Smooth muscle cell (in vitro differentiated cells): Measurements from ENCODE around the gene KRT39. TPM values are rescaled to one million over a fixed set of nuclear protein-coding genes. Genes with fewer than 3 reads are reported as not detected.

Source experiments
- DNase-seq: peaks from one replicate; lab custom pipeline; 2025; ENCODE audit not compliant: unreplicated experiment; lab: John Stamatoyannopoulos, UW
- H2AFZ ChIP-seq: fragments of 200-600 bp; sonication (generic); 2 replicates; pipeline ENCODE4 v1.6.0; 2016; ENCODE audit warnings: antibody characterized with exemption, low read depth, mild to moderate bottlenecking
- H3F3A ChIP-seq: fragments of 200-600 bp; sonication (generic); 2 replicates; pipeline ENCODE4 v1.6.0; 2017; ENCODE audit warnings: antibody characterized with exemption, low read depth
- H3K27ac ChIP-seq: fragments of 200-600 bp; sonication (generic); 2 replicates; pipeline ENCODE4 v1.5.1; 2016; ENCODE audit warnings: low read depth, mild to moderate bottlenecking
- H3K27me3 ChIP-seq: fragments of 200-600 bp; sonication (generic); 2 replicates; pipeline ENCODE4 v1.6.1; 2016; ENCODE audit warnings: low read depth, mild to moderate bottlenecking
- H3K36me3 ChIP-seq: fragments of 200-600 bp; sonication (generic); 2 replicates; pipeline ENCODE4 v1.5.1; 2016; ENCODE audit warnings: low read depth
- H3K4me1 ChIP-seq: fragments of 200-600 bp; sonication (generic); 2 replicates; pipeline ENCODE4 v1.5.1; 2016; ENCODE audit warnings: low read depth
- H3K4me2 ChIP-seq: fragments of 200-600 bp; sonication (generic); 2 replicates; pipeline ENCODE4 v1.6.0; 2016; ENCODE audit warnings: mild to moderate bottlenecking
- H3K4me3 ChIP-seq: fragments of 200-600 bp; sonication (generic); 2 replicates; pipeline ENCODE4 v1.5.1; 2016; ENCODE audit warnings: mild to moderate bottlenecking
- H3K79me2 ChIP-seq: fragments of 200-600 bp; sonication (generic); 2 replicates; pipeline ENCODE4 v1.6.0; 2016; ENCODE audit warnings: low read depth, mild to moderate bottlenecking
- H3K9ac ChIP-seq: fragments of 200-600 bp; sonication (generic); 2 replicates; pipeline ENCODE4 v1.6.0; 2016; ENCODE audit warnings: low read depth
- H3K9me3 ChIP-seq: fragments of 200-600 bp; sonication (generic); replicated peaks from 2 replicates; pipeline ENCODE4 v1.5.1; 2016; ENCODE audit warnings: low read depth
- H4K20me1 ChIP-seq: fragments of 200-600 bp; sonication (generic); 2 replicates; pipeline ENCODE4 v1.6.0; 2016; ENCODE audit warnings: low read depth
- CTCF ChIP-seq: fragments of 200-600 bp; sonication (generic); IDR thresholded peaks from 2 replicates; pipeline ENCODE4 v1.5.1; 2017; ENCODE audit warnings: borderline replicate concordance, mild to moderate bottlenecking, antibody characterized with exemption; ENCODE audit not compliant: insufficient read depth, poor library complexity, severe bottlenecking
- WGBS: methylation state at CpG from one replicate; pipeline ENCODE4 v1.1.7; 2016; ENCODE audit warnings: low lambda C conversion rate; 5-methylcytosine and 5-hydroxymethylcytosine counted together
- polyA plus RNA-seq: library from polyadenylated mRNA; unstranded; fragments of >200 nt; fragmentation: Nextera tagmentation; extraction: Ambion mirVana; gene quantifications from 2 replicates; pipeline ENCODE4 v1.2.1, GENCODE V29; 2016
- total RNA-seq: library from RNA; depleted of rRNA; stranded (reverse); fragments of >200 nt; gene quantifications from 2 replicates; pipeline ENCODE4 v1.2.3, GENCODE V29; 2014

The KRT39 gene
- total and polyA plus RNA-seq, 2 experiments from 2014 or later = not detected

- peaks cover 7% of the 10 kb centered on the region for H3K4me1 ChIP-seq
- no peaks in the 10 kb centered on the region for H3K9me3 ChIP-seq
- no peak for DNase-seq
- H3K27ac ChIP-seq = no peak overlapping the region
- H3K4me3 ChIP-seq = no peak overlapping the region
- no peak overlapping the region for H3K9ac ChIP-seq
- no peaks in the 10 kb centered on the region for H3K79me2 ChIP-seq
- no peak overlapping the region for H3K4me2 ChIP-seq
- 73% methylated on average over 3 of the region's 3 CpGs for WGBS
- no peaks in the 10 kb centered on the region for H3K27me3 ChIP-seq
- no peaks in the 10 kb centered on the region for H4K20me1 ChIP-seq
- TF ChIP-seq CTCF = no peak
- no peaks in the 10 kb centered on the region for H3F3A ChIP-seq
- no peaks in the 10 kb centered on the region for H3K36me3 ChIP-seq
- no peak overlapping the region for H2AFZ ChIP-seq
Observed at GRCh38 chr17:40980117-40980516, 13.4 kb upstream of the KRT39 start.

DNA sequence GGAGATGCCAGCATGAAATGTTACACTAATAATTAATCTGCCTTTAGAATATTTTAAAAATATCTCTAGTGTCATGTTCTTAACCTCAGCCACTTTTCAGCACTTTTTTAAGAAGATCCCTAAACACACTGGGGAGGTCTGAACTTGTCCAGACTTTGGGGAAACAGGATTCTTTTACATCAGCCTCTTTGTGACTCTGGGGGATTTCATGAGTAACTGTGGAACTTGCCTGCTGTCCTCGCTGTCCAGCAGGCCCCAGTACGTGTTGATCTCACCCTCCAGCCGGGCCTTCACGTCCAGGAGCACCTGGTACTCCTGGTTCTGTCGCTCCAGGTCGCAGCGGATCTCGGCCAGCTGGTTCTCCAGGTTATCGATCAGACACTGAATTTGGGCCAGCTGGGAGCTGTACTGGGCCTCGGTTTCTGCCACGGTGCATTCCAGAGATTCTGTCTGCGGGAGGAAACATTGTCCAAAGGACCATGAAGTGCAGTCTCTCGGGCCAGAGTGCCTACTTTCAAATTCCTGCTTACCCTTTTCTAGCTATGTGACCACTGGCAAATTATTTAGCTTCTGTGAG lies 11.9 kb upstream of the KRT39 start:
- no peak overlapping the region for H3K27ac ChIP-seq
- no peaks in the 10 kb centered on the region for H3K27me3 ChIP-seq
- TF ChIP-seq CTCF = no peak
- no peak overlapping the region for H3K9ac ChIP-seq
- no peaks in the 10 kb centered on the region for H3K79me2 ChIP-seq
- H3K36me3 ChIP-seq = no peaks in the 10 kb centered on the region
- H3K9me3 ChIP-seq = no peaks in the 10 kb centered on the region
- H4K20me1 ChIP-seq = no peaks in the 10 kb centered on the region
- H2AFZ ChIP-seq = no peak overlapping the region
- no peaks in the 10 kb centered on the region for H3F3A ChIP-seq
- WGBS = 71% methylated on average over 13 of the region's 13 CpGs
- no peak for DNase-seq
- H3K4me1 ChIP-seq = peaks cover 7% of the 10 kb centered on the region
- no peak overlapping the region for H3K4me3 ChIP-seq
- no peak overlapping the region for H3K4me2 ChIP-seq

DNA sequence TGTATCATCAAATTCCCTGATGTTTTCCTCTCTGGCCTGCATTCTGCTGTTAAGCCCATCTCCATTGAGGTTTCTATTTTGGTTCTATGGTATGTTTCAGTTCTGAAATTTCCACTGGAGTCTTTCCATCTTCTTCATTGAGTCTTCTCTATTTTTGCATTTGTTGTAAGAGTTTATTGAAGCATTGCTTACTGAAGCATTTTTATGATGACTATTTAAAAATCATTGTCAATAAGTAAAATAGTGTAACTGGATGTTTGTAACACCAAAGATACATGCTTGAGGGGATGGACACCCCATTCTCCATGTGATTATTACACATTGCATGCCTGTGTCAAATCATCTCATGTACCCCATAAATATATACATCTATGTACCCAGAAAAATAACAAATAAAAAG lies 8.8 kb upstream of the KRT39 start:
- no peak for TF ChIP-seq CTCF
- Histone ChIP-seq H3K27me3 (no peaks in the 10 kb centered on the region), H3K79me2 (no peaks in the 10 kb centered on the region), H3K9me3 (no peaks in the 10 kb centered on the region), H3F3A (no peaks in the 10 kb centered on the region), H3K4me2 (no peak overlapping the region), H3K9ac (no peak overlapping the region), H3K36me3 (no peaks in the 10 kb centered on the region), H2AFZ (no peak overlapping the region), H3K4me1 (peaks cover 2% of the 10 kb centered on the region), H3K4me3 (no peak overlapping the region), H3K27ac (no peak overlapping the region), H4K20me1 (no peaks in the 10 kb centered on the region)
- DNase-seq = no peak

DNA sequence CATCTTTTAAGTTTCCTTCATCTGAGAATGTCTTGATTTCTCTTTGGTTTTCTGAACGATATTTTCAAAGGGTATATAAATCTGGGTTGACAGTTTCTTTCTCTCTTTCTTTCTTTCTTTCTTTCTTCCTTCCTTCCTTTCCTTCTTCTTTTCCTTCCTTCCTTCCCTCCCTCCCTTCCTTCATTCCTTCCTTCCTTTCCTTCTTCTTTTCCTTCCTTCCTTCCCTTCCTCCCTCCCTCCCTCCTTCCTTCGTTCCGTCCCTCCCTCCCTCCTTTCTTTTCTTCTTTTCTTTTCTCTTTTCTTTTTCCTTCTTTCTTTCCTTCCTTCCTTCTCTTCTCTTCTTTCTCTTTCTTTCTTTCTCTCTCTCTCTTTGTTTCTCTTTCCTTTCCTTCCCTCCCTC lies 7.6 kb upstream of the KRT39 start:
- WGBS = 63% methylated on average over 2 of the region's 3 CpGs
- Histone ChIP-seq H3K27me3 (no peaks in the 10 kb centered on the region), H3K27ac (no peak overlapping the region), H3K4me2 (no peak overlapping the region), H3K4me3 (no peak overlapping the region), H4K20me1 (no peaks in the 10 kb centered on the region), H3K9me3 (no peaks in the 10 kb centered on the region), H3F3A (no peaks in the 10 kb centered on the region), H3K79me2 (no peaks in the 10 kb centered on the region), H3K36me3 (no peaks in the 10 kb centered on the region), H2AFZ (no peak overlapping the region), H3K4me1 (no peaks in the 10 kb centered on the region), H3K9ac (no peak overlapping the region)
- TF ChIP-seq CTCF = no peak
- no peak for DNase-seq
